AG08396 (cell line): ENCODE measurements around the gene OAS3.
"Not testable (repeated sequence)": the region's sequence is repeated elsewhere in the genome, so short reads cannot be mapped to it uniquely, and the experiment has no call there.

Source experiments
- DNase-seq: peaks from one replicate; pipeline ENCODE4 v3.0.0; 2012; ENCODE audit warnings: low spot score, mixed read lengths

Gene OAS3

DNA sequence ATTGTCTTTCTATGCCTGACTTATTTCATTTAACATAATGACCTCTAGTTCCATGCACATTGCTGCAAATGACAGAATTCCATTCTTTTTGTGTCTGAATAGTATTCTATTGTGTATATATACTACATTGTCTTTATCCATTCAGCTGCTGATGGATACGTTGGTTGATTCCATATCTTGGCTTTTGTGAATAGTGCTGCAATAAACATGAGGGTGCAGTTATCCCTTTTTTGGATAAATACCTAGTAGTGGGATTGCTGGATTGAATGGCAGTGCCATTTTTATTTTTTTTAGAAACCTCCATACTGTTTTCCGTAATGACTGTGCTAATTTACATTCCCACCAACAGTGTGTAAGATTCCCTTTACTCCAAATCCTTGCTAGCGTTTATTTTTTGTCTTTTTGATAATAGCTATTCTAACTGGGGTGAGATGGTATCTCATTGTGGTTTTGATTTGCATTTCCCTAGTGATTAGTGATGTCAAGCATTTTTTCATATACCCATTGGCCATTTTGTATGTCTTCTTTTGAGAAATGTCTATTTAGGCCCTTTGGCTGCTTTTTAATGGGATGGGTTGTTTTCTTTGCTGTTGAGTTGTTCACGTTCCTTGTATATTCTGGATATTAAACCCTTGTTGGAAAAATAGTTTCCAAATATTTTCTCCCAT, 42.4 kb downstream of the OAS3 start:
- DNase-seq = no peak

DNA sequence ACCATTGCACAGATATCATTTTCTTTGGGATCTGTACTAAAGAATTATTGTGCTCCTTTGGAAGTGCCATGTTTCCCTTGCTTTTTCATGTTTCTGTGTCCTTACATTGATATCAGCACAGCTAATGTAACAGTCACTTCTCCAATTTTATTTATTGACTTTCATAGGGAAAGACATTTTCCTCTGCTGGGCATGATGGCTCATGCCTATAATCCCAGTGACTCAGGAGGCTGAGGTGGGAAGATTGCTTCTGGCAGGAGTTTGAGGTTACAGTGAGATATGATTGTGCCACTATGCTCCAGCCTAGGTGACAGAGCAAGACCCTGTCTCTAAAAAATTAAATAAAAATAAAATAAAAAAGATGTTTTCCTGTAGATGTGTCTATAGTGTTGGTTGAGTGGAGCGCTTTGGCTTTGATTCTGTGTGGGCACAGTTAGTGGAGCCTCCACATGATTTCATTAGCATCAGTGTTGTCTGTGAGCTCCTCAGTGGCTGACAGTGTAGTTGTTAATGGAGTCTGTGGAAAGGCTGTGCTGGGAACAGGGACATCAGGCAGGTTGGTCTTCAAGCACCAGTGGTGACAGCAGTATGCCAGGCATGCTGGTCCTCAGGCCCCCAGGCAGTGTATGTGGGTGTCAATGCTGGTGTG, 47.5 kb downstream of the OAS3 start:
- DNase-seq = no peak

DNA sequence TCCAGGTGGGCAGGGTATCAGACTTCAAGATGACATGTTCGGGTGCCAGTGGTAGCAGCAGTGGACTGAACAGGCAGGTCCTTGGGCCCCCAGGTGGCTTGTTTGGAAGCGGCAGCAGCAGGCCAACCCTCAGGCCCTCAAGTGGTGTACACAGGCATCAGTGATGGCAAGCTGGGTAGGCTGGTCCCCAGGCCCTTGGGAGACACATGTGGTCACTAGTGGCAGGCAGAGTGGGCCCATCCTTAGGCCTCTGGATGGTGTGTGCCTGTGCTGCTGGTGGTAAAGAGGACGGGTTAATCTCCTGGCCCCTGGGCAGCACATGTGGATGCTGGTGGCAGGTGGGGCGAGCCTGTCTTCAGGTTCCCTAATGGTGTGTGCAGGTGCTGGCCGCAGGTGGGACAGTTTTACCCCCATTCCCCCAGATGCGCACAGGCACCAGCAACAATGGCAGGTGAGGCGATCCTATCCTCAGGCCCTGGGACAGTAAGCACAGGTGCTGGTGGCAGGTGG, 48.1 kb downstream of the OAS3 start:
- DNase-seq = no peak

DNA sequence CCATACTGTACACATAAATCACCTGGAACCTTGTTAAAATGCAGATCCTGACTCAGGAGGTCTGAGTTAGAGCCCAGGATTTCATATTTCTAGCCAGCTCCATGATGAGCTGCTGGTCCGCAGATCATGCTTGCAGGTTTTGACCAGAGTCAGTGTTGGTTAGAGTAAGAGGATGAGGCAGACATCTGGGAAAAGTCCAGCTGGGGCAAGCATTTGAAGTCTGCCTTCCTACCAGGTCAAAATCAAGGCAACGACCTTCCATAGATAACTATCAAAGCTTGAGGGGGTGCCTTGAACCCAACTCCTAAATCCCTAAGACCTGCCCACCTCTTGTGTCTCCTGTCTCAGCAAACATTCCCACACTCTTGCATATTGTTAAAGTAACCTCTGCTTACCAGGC, 49.3 kb downstream of the OAS3 start:
- DNase-seq = no peak

DNA sequence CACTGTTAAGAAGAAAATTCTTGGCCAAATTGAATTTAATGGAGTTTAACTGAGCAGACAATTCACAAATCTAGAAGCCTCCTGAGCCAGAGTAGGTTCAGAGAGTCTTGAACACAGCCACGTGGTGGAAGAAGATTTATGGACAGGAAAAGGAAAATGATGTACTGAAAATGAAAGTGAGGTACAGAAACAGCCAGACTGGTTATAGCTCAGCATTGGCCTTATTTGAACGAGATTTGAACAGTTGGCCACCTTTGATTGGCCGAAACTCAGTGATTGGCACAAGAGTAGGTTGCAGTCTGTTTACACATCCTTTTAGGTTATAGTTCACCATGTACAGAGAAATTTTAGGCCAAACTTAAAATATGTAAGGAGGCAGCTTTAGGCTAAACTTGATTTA, 50.0 kb downstream of the OAS3 start:
- DNase-seq = no peak

DNA sequence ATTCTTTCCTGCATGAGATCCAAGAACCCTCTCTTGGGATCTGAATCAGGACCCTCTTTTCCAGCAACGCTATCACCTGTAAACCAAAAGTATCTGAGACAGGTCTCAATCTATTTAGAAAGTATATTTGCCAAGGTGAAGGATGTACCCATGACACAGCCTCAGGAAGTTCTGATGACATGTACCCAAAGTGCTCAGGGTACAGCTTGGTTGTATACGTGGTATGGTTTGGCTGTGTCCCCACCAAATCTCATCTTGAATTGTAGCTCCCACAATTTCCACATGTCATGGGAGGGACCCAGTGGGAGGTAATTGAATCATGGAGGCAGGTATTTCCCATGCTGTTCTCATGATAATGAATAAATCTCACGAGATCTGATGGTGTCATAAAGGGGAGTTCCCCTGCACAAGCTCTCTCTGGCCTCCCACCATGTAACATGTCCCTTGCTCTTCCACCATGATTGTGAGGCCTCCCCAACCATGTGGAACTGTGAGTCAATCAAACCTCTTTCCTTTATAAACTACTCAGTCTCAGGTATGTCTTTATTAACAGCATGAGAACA, 50.6 kb downstream of the OAS3 start:
- not testable (repeated sequence) for DNase-seq

DNA sequence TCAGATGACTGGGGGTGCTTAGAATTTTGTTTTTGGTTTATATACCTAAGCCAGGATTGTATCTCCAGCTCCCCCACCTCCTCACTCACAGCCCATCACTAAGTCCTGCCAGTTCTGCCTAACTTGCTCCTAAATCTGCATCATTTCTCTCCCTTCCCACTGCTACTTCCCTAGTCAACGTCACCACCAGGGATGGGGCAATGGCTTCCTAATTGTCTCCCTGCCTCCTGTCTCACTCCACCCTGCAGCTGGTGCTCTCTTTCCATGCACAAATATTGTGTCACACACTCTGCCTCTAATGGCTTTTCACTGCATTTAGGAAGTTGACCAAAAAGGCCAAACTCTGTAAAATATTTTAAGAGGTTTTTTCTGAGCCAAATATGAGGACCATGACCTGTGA, 51.5 kb downstream of the OAS3 start:
- no peak for DNase-seq

DNA sequence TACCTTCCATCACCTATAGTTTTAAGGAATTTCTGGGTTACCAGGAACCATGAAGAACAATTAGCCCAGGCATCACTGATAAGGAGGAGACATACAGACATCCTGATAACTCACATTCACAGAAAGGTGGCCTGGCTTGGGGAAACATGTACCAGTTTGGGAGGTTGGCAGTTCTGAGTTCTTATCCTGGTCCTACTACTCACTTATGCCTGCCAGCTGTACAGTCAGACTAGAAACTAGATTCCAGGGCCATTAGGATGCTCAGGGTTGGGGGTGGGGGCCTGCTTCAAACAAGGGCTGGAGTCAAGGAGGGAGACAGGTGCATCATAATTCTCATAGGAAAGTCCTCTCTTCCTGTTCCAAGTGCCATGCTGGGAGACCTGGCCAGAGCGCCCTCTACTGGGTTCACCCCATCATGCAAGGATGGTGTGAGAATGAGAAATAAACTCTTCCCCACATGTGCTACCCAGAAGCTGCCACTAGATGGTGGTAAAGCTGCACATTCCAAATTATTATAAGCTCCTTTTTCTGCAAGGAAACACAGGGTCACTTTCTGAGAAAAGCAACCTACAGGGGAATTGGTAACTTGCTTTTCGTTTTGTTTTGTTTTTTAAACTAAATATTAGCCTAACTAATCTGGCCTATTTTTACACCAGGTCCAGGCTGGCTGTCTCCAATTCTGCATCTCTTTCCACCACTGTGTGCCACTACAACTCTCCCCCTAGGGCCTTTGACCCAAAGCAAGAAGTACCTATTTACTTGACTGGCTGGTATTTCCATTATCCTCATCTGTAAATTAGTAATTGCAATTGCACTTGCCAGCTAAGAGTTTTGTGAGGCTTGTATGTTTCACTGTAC, 54.5 kb downstream of the OAS3 start:
- peak; percentile 67 for DNase-seq

DNA sequence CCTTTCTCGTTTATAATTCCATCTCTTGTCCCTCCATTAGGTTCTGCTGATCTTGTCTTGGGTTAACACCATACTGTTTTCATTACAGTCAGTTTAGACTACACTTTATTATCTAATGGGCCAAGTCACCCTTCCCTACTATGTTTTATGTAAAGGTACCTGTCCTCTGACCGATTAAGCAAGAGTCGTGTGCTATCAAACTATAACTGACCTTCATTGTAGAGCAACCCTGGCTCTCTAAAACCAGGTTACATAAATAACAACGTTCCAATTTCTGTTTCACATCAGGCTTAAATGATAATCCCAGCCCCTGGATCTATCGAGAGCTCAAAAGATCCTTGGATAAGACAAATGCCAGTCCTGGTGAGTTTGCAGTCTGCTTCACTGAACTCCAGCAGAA, 56.7 kb downstream of the OAS3 start:
- DNase-seq = no peak

DNA sequence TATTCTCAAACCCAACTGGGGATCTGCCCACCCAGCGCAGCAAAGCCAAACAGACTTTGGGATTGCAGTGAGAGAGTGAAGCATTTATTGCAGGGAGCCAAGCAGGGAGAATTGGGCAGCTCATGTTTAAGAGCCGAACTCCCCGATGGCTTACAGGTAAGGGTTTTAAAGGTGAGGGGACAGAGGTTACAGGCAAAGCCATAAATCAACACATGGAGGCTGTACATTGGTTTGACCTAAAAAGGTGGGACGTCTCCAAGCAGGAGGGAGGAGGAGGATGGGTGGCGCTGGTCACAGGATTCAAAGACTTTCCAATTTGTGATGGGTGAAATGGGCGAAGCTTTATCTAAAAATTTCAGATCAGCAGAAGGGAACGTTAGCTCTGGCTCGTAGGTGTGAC, 58.2 kb downstream of the OAS3 start:
- DNase-seq = no peak

DNA sequence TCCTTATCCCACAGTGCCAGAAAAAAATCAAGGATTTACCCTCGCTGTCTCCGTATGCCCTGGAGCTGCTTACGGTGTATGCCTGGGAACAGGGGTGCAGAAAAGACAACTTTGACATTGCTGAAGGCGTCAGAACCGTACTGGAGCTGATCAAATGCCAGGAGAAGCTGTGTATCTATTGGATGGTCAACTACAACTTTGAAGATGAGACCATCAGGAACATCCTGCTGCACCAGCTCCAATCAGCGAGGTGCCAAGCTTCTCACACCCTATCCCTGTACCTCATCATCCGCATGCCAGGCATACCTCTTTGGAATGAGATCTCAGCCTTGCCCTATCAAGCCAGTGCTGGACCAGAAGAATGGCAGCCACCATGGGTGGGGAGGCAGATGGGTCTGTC, 59.2 kb downstream of the OAS3 start:
- no peak for DNase-seq

DNA sequence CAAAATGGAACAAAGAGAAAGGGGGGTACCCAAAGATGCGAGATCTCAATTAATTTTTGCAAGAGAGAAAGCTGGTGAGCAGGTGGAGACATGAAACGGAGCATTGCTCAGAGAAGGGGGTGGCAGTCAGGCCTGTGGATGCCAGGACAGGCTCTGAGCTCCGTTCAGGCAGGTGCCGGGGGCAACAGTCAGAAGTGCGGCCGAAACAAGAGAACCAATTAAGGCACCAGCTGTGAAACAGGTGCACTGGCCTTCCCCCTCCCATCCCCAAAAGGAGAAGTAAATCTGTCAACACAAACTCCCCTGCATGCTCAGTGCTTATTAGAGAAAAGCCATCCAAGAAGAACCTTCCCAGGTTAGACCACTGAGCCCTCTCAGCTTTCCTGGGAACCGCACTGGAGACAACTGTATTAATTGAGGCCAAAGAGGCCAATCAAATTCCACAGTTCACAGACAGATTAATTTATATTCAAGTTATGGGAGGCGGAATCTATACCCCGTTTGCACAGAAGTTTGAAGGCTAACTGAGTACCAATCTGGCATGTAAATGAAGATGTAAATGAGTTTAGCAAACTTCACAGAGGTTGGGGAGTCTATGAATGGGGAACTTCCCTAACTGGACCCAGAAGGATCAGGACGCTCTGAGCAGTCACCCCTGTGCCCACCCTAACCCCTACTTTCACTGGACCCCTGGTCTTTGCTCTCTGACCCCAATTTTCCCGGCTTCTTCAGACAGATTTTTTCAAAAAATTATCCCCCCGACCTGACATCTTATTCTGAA, 60.9 kb downstream of the OAS3 start:
- DNase-seq = no peak

DNA sequence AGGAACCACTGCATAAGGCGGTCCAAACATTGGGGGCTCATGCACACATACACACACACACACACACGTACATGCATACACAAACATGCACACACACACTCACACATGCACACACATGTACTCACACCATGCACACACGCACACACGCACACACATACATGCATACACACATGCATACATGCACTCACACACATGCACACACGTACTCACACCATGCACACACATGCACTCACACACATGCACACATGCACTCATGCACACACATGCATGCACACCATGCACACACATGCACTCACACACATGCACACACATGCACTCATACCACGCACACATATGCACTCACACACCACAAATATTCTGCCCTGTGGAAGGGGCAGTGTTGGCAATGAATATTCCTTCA, 62.2 kb downstream of the OAS3 start:
- no peak for DNase-seq

DNA sequence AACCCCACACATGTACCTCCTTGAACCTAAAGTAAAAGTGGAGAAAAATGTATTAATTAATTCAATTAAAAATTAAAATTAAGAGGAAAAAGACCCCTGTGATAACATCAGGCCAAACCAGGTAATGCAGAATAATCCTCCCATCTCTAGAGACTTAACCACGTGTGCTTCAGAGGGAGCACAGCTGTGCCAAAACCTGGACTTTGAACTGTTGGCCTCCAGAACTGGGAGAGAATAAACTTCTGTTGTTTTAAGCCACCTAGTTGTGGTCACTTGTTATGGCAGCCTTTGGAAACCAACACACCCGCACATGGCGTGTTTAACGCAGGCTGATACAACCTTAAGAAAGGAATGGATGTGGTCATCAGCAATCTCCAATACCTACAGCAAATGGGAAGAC, 63.9 kb downstream of the OAS3 start:
- no peak for DNase-seq

DNA sequence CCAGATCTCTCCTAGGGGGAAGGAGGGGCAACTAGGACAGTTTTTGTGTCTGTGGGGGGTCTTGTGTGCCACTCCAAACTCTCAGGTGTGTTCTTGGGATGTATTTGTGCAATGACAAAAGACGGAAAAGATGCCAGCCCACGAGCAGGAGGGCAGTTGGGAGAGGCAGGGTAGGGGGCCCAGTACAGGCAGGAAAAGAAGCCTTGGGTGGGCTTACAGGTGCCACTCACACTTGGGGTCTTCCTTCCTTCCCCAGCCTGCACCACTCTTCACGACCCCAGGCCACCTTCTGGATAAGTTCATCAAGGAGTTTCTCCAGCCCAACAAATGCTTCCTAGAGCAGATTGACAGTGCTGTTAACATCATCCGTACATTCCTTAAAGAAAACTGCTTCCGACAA, 64.4 kb downstream of the OAS3 start:
- DNase-seq = no peak

DNA sequence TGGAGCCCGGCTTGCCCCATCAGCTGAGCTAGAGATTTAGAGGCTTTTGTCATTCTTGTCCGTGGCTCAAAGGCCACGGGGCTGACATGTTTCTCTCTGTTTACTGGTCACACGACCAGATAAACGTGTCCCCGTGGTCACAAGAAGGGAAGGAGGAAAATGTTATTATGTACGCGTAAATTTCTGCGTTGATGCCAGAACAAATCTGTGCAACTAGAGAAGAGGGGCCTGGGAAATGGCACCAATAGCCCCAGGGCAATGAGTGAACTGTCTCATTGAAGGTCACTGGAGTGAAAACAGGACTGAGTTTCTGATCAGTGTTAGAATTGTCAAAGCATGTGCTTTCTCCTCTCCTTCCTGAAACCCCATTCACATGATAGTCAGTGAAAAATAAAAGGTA, 65.4 kb downstream of the OAS3 start:
- DNase-seq = no peak

DNA sequence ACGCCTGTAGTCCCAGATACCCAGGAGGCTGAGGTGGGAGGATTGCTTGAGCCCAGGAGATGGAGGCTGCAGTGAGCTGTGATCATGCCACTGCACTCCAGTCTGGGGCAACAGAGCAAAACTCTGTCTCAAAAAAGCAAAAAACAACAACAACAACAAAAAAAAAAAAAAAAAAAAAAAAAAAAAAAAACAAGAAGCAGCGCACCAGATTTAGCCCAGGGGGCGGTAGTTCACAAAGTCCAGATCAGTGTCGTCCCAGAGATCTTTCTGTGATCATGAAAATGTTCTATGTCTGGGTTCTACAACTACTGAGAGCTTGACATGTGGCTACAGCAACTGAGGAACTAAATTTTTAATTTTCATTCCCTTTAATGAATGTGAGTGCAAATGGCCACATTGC, 67.5 kb downstream of the OAS3 start:
- DNase-seq = no peak

DNA sequence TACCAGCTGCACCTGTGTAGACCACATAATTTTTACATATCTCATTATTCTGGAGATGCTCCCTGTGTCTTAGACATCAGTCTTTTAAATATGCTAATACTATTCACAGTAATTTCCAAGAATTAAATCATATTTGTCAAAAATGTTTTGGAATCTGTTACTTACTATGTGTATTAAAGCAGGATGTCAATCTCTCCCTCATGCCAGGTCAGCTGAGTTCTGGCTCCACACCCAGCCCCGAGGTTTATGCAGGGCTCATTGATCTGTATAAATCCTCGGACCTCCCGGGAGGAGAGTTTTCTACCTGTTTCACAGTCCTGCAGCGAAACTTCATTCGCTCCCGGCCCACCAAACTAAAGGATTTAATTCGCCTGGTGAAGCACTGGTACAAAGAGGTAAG, 67.9 kb downstream of the OAS3 start:
- DNase-seq = no peak

DNA sequence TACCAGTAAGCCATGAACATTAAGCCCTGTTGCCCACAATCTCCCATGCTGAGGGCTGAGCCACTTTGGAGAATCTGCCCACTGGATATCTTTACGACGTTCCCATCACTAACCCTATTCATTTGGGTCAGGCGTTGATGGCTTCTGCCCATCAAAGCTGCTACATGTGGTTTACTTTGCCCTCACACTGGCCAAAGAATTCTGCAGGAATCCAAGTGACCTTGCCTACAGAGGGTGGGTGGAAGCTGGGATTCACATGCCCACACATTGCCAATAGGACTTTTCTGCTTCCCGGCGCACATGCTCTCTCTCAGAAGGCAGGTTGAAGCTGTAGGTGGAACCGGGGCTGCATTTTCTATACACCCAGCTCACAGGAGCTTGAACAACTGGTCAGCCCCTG, 68.4 kb downstream of the OAS3 start:
- DNase-seq = no peak

DNA sequence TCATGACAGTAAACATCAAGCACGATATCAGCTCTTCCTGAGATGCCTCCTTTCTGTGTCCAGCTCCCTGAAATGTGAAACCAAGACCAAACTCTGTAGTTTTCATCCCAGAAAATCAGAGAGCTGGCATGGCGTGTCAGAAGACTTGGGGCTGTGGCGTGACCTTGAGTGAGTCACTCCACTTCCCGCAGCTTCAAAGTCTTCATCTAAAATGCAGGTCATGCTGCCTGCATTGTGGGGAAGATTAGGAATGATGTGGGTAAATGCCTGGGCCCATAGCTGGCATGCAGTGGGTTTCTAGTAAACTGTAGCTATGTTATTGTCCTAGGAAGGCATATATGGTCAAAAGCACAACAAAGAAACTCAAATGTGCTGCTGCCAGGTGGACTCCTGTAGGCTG, 68.9 kb downstream of the OAS3 start:
- DNase-seq = peak; percentile 25

DNA sequence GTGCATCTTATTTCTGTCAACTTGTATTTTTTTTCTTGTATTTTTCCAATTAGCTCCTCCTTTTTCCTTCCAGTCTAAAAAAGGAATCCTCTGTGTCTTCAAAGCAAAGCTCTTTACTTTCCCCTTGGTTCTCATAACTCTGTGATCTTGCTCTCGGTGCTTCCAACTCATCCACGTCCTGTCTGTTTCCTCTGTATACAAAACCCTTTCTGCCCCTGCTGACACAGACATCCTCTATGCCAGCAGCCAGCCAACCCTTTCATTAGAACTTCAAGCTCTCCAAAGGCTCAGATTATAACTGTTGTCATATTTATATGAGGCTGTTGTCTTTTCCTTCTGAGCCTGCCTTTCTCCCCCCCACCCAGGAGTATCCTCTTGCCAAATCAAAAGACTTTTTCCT, 72.4 kb downstream of the OAS3 start:
- DNase-seq = no peak

DNA sequence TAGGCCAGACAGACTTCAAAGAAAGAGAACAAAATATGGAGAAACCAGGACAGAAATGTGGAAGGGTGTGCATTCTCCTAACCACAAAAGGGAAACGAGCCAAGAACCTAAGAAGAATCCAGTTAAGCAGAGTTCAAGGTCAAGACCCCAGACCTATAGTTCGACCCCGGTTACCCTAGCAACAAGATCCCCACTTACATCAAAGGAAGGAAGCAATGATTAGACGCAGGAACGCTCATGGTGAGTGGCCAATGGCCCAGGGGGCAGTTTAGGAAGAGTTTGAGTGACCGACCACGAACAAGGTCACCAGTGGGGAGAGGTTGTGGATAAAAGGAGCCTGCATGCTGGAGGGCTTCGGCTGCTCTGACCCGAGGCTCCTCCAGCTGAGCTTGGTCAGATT, 76.3 kb downstream of the OAS3 start:
- DNase-seq = no peak
